Uterus (tissue), 4 donors: ENCODE measurements around the gene WIPI1. TPM values are rescaled to one million over a fixed set of nuclear protein-coding genes. Genes with fewer than 3 reads are reported as not detected.

ENCODE experiments used
- DNase-seq, 2 donors: peaks; one replicate each; pipeline ENCODE4 v3.0.0-alpha.2; 2019 to 2020
- H3K27ac ChIP-seq, 2 donors: fragments of 200-600 bp; sonication (generic); 1 replicate in 1 of 2; 2 replicates in 1 of 2; pipeline ENCODE4 v1.5.1; 2016 to 2018
- H3K27me3 ChIP-seq, 2 donors: fragments of 200-600 bp; sonication (generic); one replicate each; pipeline ENCODE4 v1.5.1; 2018 to 2019; ENCODE audit warnings: control low read depth in 1 of 2
- H3K36me3 ChIP-seq, 2 donors: fragments of 200-600 bp; sonication (generic); one replicate each; pipeline ENCODE4 v1.5.1; 2019; ENCODE audit warnings: control low read depth in 1 of 2
- H3K4me1 ChIP-seq, 2 donors: fragments of 200-600 bp; sonication (generic); one replicate each; pipeline ENCODE4 v1.5.1; 2018 to 2019; ENCODE audit warnings: control low read depth in 1 of 2
- H3K4me3 ChIP-seq, 2 donors: fragments of 200-600 bp; sonication (generic); 1 replicate in 1 of 2; 2 replicates in 1 of 2; pipeline ENCODE4 v1.5.1; 2018 to 2019; ENCODE audit warnings: mild to moderate bottlenecking in 1 of 2
- H3K9me3 ChIP-seq, 2 donors: fragments of 200-600 bp; sonication (generic); one replicate each; pipeline ENCODE4 v1.5.1; 2019; ENCODE audit warnings: control low read depth in 1 of 2
- CTCF ChIP-seq, 4 experiments: fragments of 200-600 bp in 2 of 4; fragments of 450-650 bp in 2 of 4; sonication (generic) in 2 of 4; IDR thresholded peaks; one replicate each; pipeline ENCODE4 v1.5.1; 2016 to 2019; ENCODE audit warnings: antibody characterized with exemption in 4 of 4, mild to moderate bottlenecking in 2 of 4, moderate library complexity in 1 of 4
- POLR2A ChIP-seq, 2 donors: fragments of 450-650 bp; IDR thresholded peaks; one replicate each; pipeline ENCODE4 v1.6.1; 2016; ENCODE audit warnings: antibody characterized with exemption in 2 of 2, mild to moderate bottlenecking in 1 of 2, moderate library complexity in 1 of 2
- intact Hi-C: fragments of 100-400 bp; cut with DNase I; formaldehyde crosslinking; loops from one replicate; pipeline ENCODE4 v1.15.1; 2023; ENCODE audit warnings: low total_unique reads
- total RNA-seq, 4 donors: library from RNA; depleted of rRNA in 3 of 4; stranded (reverse); fragments of >200 nt in 3 of 4; gene quantifications; one replicate each; pipeline versions ENCODE4 v1.1.0 to v1.2.4, GENCODE V29; 2014 to 2023
- donor health status: DM: yes; HTN: yes; CAD: no.

WIPI1 gene
- total RNA-seq, 4 donors from 2014 or later: 7.9 to 40.7 (median 27.9) TPM

DNA sequence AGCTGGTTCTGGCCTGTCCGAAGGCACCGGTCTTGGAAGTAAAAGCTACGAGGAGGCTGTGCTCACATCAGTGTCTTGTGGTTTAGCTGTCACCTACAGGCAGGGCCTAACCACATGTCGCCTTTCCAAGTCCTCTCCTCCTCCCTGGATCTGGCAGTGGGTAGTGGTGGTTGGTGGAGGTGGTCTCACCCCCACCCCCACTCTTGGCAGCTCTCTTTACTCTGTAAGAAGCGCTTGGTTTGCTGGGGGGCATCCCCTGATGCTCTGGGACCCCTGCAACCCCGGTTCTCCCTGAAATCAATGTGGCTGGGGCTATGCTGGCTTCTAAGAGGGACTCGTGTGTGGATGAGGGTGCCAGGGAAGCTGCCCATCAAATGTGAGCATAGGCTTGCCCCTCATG is 68.3 kb downstream of the WIPI1 start:
- no peak overlapping the region for H3K27ac ChIP-seq

GRCh38 chr17:68387435-68388218 is 69.7 kb downstream of the WIPI1 start:
- H3K27me3 ChIP-seq: no peaks in the 10 kb centered on the region
- peaks cover 0 to 12% of the 10 kb centered on the region in 2 donors for H3K4me1 ChIP-seq
- H3K36me3 ChIP-seq: no peaks in the 10 kb centered on the region
- intact Hi-C loops: no loop called here
- DNase-seq: no peak
- no peak overlapping the region for H3K4me3 ChIP-seq
- H3K9me3 ChIP-seq: no peaks in the 10 kb centered on the region
- TF ChIP-seq CTCF (IDR thresholded peaks at IDR 0.05) (no peak), POLR2A (IDR thresholded peaks at IDR 0.05) (no peak)
- peak overlapping the region in 1 of 2 donors; percentile 98 for H3K27ac ChIP-seq

More for the DNA sequence above, 68.3 kb downstream of the WIPI1 start:
- H3K36me3 ChIP-seq: no peaks in the 10 kb centered on the region
- DNase-seq: no peak
- H3K4me1 ChIP-seq: peaks cover 0 to under 1% of the 10 kb centered on the region in 2 donors
- TF ChIP-seq CTCF (IDR thresholded peaks at IDR 0.05) (no peak), POLR2A (IDR thresholded peaks at IDR 0.05) (no peak)
- H3K4me3 ChIP-seq: no peak overlapping the region
- intact Hi-C loops: no loop called here
- H3K27me3 ChIP-seq: no peaks in the 10 kb centered on the region
- H3K9me3 ChIP-seq: no peaks in the 10 kb centered on the region

DNA sequence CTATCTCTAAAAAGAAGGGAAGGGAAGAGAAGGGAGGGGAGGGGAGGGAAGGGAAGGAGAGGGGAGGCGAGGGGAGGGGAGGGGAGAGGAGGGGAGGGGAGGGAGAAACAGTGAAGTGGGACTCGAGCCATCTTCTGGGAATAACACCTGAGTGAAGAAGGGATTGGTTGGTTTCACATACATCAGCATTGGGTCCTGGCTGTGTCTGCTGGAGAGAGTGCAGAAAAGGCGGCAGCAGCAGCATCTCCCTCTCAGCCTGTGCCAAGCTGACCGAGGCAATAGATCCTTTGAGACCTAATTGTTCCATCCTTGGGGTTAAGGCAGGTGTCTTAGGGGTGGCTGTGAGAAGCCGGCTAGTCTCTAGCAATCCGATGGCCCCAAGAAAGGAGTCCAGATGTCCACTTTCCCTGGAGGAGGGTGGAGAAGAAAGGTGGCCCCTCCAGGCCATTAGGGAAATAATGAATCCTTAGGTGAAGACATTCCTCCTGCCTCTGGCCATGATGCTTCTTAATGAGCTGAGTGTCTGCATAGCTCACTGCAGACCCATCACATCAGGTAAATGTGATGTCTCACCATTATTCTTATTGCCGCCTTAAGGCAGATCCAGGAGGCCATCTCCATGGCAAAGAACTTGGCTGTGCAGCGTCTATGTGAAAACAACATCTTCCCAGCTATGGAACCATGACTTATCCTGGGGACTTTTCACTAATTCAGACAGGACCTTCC is 71.6 kb downstream of the WIPI1 start:
- H3K9me3 ChIP-seq: no peaks in the 10 kb centered on the region
- H3K4me1 ChIP-seq: peaks cover 0 to 12% of the 10 kb centered on the region in 2 donors
- H3K36me3 ChIP-seq: no peaks in the 10 kb centered on the region
- no peaks in the 10 kb centered on the region for H3K27me3 ChIP-seq
- no peak for DNase-seq
- TF ChIP-seq POLR2A (IDR thresholded peaks at IDR 0.05) (no peak), CTCF (IDR thresholded peaks at IDR 0.05) (no peak)
- no peak overlapping the region for H3K4me3 ChIP-seq
- peak overlapping the region; percentile 97 to 98 for H3K27ac ChIP-seq
- intact Hi-C loops: no loop called here

DNA sequence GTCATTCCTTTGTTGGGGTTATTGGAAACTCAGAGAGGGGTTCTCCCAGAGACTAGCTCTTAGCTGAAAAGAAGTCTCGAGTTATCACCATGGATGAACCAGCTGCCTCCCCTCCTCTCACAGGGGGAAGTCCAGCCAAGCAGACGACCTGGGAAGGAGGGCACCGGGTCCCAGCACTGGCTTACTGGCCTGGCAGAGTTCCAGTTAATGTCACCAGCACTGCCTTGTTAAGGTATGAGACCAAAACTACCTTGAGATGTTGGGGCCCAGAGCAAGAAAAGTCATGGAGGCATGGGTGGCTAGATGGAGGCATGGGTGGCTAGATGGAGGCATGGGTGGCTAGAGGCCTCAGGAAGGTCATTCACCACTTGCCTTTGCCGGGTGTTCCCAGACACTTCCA is 72.4 kb downstream of the WIPI1 start:
- DNase-seq: no peak
- Histone ChIP-seq H3K9me3 (no peaks in the 10 kb centered on the region), H3K27ac (peak overlapping the region; percentile 97 to 98), H3K36me3 (no peaks in the 10 kb centered on the region), H3K4me1 (peaks cover 0 to 12% of the 10 kb centered on the region in 2 donors), H3K27me3 (no peaks in the 10 kb centered on the region), H3K4me3 (no peak overlapping the region)
- TF ChIP-seq POLR2A (IDR thresholded peaks at IDR 0.05): no peak
- no peak for TF ChIP-seq CTCF (IDR thresholded peaks at IDR 0.05)
- intact Hi-C loops: no loop called here

DNA sequence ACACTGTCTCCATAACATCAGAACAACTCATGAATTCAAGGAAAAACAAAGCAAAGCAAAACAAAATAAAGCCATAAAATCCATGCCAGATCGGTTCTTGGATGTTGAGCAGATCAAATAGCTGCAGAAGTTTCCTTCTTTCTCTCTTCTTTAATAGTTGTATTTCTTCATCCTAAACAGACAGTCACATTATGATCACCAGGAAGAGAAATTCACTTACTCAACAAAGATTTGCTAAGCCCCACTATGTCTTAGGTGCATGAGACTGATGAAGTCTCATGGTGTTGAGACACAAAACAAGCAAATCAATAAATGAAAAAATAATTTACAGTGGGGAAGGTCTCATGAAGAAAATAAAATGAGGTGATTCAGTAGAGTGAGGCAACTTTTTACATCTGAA is 72.8 kb downstream of the WIPI1 start:
- peak in 1 of 4 experiments; percentile 11 for TF ChIP-seq CTCF (IDR thresholded peaks at IDR 0.05)
- no peak for TF ChIP-seq POLR2A (IDR thresholded peaks at IDR 0.05)

More for the DNA sequence above, 72.8 kb downstream of the WIPI1 start:
- H3K27me3 ChIP-seq: no peaks in the 10 kb centered on the region
- no peak for DNase-seq
- H3K9me3 ChIP-seq: no peaks in the 10 kb centered on the region
- peak overlapping the region; percentile 97 to 98 for H3K27ac ChIP-seq
- no peak overlapping the region for H3K4me3 ChIP-seq
- intact Hi-C loops: no loop called here
- H3K36me3 ChIP-seq: no peaks in the 10 kb centered on the region
- peaks cover 0 to 12% of the 10 kb centered on the region in 2 donors for H3K4me1 ChIP-seq
